Measurements from ENCODE around the gene ZNF43. TPM values are rescaled to one million over a fixed set of nuclear protein-coding genes. Genes with fewer than 3 reads are reported as not detected.
A peak's percentile ranks its signal among the peaks of the same experiment; 100 is the strongest.
"Not testable (repeated sequence)": the region's sequence is repeated elsewhere in the genome, so short reads cannot be mapped to it uniquely, and the experiment has no call there.

Gene ZNF43
- total RNA-seq = 10 to 100 TPM; 35.5 to 39.8 TPM

DNA sequence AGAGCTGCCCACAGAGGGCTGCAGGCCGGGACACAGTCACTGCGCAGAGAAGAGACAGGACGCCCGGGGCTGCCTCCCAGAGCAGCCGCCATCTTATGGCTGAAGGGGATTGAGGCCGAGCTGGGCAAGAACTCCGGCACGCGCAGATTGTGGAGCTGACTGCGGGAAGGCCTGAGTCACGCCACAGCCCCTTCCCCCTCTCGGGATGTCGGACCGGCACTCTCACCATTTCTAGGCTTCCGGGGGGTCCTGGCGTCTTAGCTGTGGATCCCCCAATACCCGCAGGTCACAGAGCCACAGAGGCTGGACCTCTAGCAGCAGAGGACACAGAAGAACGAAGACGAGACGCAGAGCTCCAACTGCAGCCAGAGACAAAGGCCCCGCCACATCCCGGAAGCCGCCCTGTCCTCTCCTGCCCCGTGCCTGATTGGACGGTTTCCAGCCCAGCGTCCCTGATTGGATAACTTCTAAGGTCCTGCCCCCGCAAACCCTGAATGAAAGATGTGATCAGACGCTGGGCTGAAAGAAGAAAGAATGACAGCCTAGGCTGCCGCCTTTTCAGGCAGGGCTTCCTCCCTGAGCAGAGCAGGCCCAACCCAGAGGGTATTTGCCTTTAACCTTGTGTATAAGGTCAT lies at the start of gene ZNF43:
ZNF43 (minus strand) TSS at position 373 of the 635 bp plus-strand sequence; CDS start at position 229, 144 bp downstream.
- Mint-ChIP-seq H3K27me3 (ENCODE audit: low read depth) (no peaks in the 10 kb centered on the region), H3K9me3 (peaks cover 1 to 3% of the 10 kb centered on the region in 2 donors), H3K4me1 (ENCODE audit: low read depth) (peaks cover 46% of the 10 kb centered on the region), H3K36me3 (ENCODE audit: insufficient read depth in 2 of 2) (peaks cover 27 to 58% of the 10 kb centered on the region in 2 donors), H3K4me3 (peak within 1 kb of the TSS; percentile 99 to 100), H3K27ac (peak within 1 kb of the TSS; percentile 91)
- ATAC-seq (replicated peaks in 1 of 2) (peak; percentile 97 to 98), DNase-seq (peak; percentile 92 to 93)

DNA sequence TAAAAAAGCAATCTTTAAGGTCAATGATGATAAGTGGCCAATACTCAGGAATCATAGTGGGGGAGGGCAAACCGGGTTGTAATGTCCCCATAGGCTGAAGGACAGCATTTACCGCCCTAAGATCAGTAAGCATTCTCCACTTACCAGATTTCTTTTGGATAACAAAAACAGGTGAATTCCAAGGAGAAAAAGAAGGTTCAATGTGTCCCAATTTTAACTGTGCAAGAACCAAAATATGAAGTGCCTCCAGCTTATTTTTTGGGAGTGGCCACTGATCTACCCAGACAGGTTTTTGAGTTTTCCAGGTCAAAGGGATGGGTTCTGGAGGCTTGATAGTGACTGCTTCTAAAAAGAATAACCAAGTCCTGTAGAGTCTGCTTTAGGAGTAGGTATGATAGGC lies 49.5 kb upstream of the ZNF43 start:
- ATAC-seq (replicated peaks in 1 of 2); H3K4me1 Mint-ChIP-seq (ENCODE audit: low read depth); DNase-seq; H3K9me3 Mint-ChIP-seq; H3K27ac Mint-ChIP-seq; H3K4me3 Mint-ChIP-seq; H3K36me3 Mint-ChIP-seq (ENCODE audit: insufficient read depth in 2 of 2): not testable (repeated sequence)
- H3K27me3 Mint-ChIP-seq (ENCODE audit: low read depth) = peaks cover 17% of the 10 kb centered on the region

GRCh38 chr19:21884786-21885185 lies 48.8 kb upstream of the ZNF43 start:
- peaks cover 17% of the 10 kb centered on the region for H3K27me3 Mint-ChIP-seq (ENCODE audit: low read depth)
- not testable (repeated sequence) for H3K9me3 Mint-ChIP-seq, H3K27ac Mint-ChIP-seq

DNA sequence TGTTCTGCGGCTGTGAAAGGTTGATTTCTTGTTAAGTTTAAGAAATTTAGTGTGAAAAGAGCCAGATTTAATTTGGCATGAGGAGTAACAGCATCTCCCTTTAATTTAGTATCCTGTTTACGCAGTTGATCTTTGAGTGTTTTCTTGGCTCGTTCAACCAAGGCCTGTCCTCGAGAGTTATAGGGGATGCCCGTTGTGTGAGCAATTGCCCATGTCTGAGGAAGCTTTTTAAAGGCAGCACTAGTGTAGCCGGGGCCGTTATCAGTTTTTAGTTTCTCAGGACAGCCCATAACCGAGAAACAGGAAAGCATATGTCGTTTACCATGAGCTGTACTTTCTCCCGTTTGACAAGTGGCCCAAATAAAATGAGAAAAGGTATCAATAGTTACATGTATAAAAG lies 47.5 kb upstream of the ZNF43 start:
- ATAC-seq (replicated peaks in 1 of 2) (no peak), DNase-seq (no peak)
- no peaks in the 10 kb centered on the region for H3K36me3 Mint-ChIP-seq (ENCODE audit: insufficient read depth in 2 of 2)
- H3K27ac Mint-ChIP-seq = no peak overlapping the region
- no peaks in the 10 kb centered on the region for H3K4me1 Mint-ChIP-seq (ENCODE audit: low read depth)
- peaks cover 17% of the 10 kb centered on the region for H3K27me3 Mint-ChIP-seq (ENCODE audit: low read depth)
- peaks cover 0 to 2% of the 10 kb centered on the region in 2 donors for H3K9me3 Mint-ChIP-seq
- H3K4me3 Mint-ChIP-seq = no peak overlapping the region

More at GRCh38 chr19:21884786-21885185, 48.8 kb upstream of the ZNF43 start:
- H3K4me3 Mint-ChIP-seq; H3K4me1 Mint-ChIP-seq (ENCODE audit: low read depth); DNase-seq; H3K36me3 Mint-ChIP-seq (ENCODE audit: insufficient read depth in 2 of 2); ATAC-seq (replicated peaks in 1 of 2): not testable (repeated sequence)

DNA sequence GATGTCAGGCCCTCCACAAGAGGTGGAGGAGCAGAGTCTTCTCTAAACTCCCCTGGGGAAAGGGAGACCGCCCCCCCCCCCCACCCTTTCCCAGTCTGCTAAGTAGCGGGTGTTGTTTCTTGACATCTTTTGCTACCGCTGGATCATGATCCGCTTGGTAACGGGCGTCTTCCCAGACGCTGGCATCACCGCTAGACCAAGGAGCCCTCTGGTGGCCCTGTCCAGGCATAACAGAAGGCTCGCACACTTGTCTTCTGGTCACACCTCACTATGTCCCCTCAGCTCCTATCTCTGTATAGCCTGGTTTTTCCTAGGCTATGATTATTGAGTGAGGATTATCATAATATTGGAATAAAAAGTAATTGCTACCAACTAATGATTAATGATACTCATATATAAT lies 44.8 kb upstream of the ZNF43 start:
- H3K27me3 Mint-ChIP-seq (ENCODE audit: low read depth); H3K9me3 Mint-ChIP-seq; H3K27ac Mint-ChIP-seq; H3K36me3 Mint-ChIP-seq (ENCODE audit: insufficient read depth in 2 of 2); H3K4me3 Mint-ChIP-seq; ATAC-seq (replicated peaks in 1 of 2); H3K4me1 Mint-ChIP-seq (ENCODE audit: low read depth): not testable (repeated sequence)
- peak in 1 of 2 donors; percentile 7 for DNase-seq

GRCh38 chr19:21878646-21879045 lies 42.7 kb upstream of the ZNF43 start:
- Mint-ChIP-seq H3K27me3 (ENCODE audit: low read depth) (no peaks in the 10 kb centered on the region), H3K27ac (no peak overlapping the region), H3K36me3 (ENCODE audit: insufficient read depth in 2 of 2) (no peaks in the 10 kb centered on the region), H3K4me1 (ENCODE audit: low read depth) (no peaks in the 10 kb centered on the region), H3K4me3 (no peak overlapping the region), H3K9me3 (peaks cover 0 to 2% of the 10 kb centered on the region in 2 donors)
- ATAC-seq (replicated peaks in 1 of 2) = no peak
- DNase-seq = no peak

DNA sequence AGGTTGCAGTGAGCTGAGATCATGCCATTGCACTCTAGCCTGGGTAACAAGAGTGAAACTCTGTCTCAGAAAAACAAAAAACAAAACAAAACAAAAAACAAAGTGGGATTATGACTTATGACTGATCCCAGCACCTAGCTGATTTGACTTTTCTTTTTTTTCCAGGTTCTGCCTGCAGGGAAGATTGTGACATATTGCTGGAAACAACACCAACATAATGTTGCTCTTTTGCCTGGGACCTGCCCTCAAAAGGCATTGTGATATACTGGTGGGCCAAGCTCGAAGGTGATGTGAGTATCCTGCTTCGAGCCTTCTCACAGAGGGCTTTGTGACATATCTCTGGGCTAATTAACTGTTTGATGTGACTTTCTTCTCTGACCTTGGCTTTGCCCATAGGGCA lies 42.0 kb upstream of the ZNF43 start:
- DNase-seq (no peak), ATAC-seq (replicated peaks in 1 of 2) (no peak)
- Mint-ChIP-seq H3K27ac (no peak overlapping the region), H3K4me1 (ENCODE audit: low read depth) (no peaks in the 10 kb centered on the region), H3K4me3 (no peak overlapping the region), H3K9me3 (peaks cover 0 to 2% of the 10 kb centered on the region in 2 donors), H3K27me3 (ENCODE audit: low read depth) (no peaks in the 10 kb centered on the region), H3K36me3 (ENCODE audit: insufficient read depth in 2 of 2) (no peaks in the 10 kb centered on the region)

DNA sequence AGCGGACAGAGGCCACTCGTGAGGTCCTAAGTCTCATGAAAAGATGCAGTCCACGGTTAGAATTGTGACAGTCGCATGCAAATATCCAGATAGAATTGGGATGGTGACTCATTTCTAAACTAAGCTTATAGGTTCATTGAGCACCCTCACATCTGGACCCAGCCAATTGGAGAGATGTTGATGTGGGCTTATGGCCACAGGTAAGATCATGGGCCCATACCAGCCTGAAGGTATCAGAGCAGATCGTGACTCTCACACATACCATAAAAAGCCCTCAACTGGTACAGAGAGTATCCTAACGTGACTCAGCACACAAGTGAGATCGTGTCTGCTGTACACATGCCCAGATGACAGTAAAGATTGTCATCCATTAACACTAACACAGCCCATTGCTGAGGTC lies 40.6 kb upstream of the ZNF43 start:
- H3K36me3 Mint-ChIP-seq (ENCODE audit: insufficient read depth in 2 of 2); H3K9me3 Mint-ChIP-seq; ATAC-seq (replicated peaks in 1 of 2); H3K4me1 Mint-ChIP-seq (ENCODE audit: low read depth); H3K27ac Mint-ChIP-seq; DNase-seq; H3K4me3 Mint-ChIP-seq; H3K27me3 Mint-ChIP-seq (ENCODE audit: low read depth): not testable (repeated sequence)

GRCh38 chr19:21856773-21857514 lies 21.0 kb upstream of the ZNF43 start:
- H3K27me3 Mint-ChIP-seq (ENCODE audit: low read depth) = no peaks in the 10 kb centered on the region
- ATAC-seq (replicated peaks in 1 of 2) = no peak
- H3K9me3 Mint-ChIP-seq = peaks cover 0 to 3% of the 10 kb centered on the region in 2 donors
- peaks cover 4 to 7% of the 10 kb centered on the region in 2 donors for H3K36me3 Mint-ChIP-seq (ENCODE audit: insufficient read depth in 2 of 2)
- DNase-seq = no peak
- peaks cover 13% of the 10 kb centered on the region for H3K4me1 Mint-ChIP-seq (ENCODE audit: low read depth)
- no peak overlapping the region for H3K4me3 Mint-ChIP-seq
- H3K27ac Mint-ChIP-seq = no peak overlapping the region

DNA sequence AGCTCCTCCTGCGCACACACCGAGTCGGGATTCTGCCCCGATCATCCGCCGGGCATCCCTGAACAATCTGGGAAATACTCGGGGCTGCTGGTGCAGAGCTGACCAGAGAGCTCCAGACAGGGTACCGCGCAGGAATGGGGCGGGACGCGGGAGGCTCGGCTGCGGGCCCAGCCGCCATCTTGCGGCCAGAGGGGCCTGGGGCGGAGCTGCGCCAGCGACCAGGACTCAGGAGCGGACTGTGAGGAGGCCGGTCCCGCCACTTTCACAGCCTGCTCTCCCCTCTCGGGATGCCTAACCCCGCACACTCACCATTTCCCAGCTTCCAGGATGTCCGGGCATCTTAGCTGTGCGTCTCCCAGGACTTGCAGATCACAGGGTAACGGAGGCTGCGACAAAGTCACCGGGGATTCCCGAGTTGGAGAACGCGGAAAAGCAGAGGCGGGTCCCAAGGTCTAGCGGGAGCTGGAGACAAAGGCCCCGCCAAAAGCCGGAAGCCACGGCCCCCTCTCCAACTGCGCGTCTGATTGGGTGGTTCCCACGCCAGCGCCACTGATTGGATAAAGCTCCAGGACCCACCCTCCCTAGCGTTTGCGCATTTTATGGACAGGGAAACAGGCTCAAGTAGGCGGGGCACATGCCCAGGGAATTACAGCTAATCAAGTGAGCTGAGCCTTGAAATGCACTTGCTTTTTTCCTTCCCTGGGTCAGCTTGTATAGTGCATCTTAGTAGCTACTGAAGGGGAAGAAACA lies 15.8 kb upstream of the ZNF43 start:
- H3K4me3 Mint-ChIP-seq = peak overlapping the region; percentile 84 to 93
- no peaks in the 10 kb centered on the region for H3K27me3 Mint-ChIP-seq (ENCODE audit: low read depth)
- peaks cover 28% of the 10 kb centered on the region for H3K4me1 Mint-ChIP-seq (ENCODE audit: low read depth)
- ATAC-seq (replicated peaks in 1 of 2) = peak; percentile 97 to 98
- H3K36me3 Mint-ChIP-seq (ENCODE audit: insufficient read depth in 2 of 2) = peaks cover 16 to 28% of the 10 kb centered on the region in 2 donors
- peak; percentile 90 for DNase-seq
- H3K27ac Mint-ChIP-seq = peak overlapping the region; percentile 87
- no peaks in the 10 kb centered on the region for H3K9me3 Mint-ChIP-seq

GRCh38 chr19:21850656-21851255 lies 14.8 kb upstream of the ZNF43 start:
- H3K4me3 Mint-ChIP-seq = peak overlapping the region; percentile 84 to 93
- H3K36me3 Mint-ChIP-seq (ENCODE audit: insufficient read depth in 2 of 2) = peaks cover 18 to 30% of the 10 kb centered on the region in 2 donors
- peaks cover 36% of the 10 kb centered on the region for H3K4me1 Mint-ChIP-seq (ENCODE audit: low read depth)
- no peaks in the 10 kb centered on the region for H3K27me3 Mint-ChIP-seq (ENCODE audit: low read depth)
- peak overlapping the region; percentile 85 for H3K27ac Mint-ChIP-seq
- ATAC-seq (replicated peaks in 1 of 2) (no peak), DNase-seq (peak in 1 of 2 donors; percentile 11)
- no peaks in the 10 kb centered on the region for H3K9me3 Mint-ChIP-seq

DNA sequence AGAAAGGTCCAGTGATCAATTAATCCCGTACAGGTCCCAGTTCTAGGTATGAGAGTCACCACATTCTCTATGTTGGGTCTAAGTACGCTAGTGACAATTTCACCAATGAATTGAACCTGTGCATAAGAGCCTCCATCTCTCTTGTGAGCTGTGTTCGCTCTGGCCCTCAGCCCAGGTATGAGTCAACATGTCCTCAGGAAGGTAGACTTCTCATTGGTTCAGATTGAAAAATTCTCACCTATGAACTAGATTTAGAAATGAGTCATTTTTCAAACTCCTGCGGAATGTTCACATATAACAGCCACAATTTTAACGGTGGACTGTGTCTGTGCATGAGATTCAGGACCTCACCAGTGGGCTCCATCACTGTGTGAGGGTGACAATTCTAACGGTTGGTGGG lies 12.7 kb upstream of the ZNF43 start:
- H3K36me3 Mint-ChIP-seq (ENCODE audit: insufficient read depth in 2 of 2) = peaks cover 21 to 41% of the 10 kb centered on the region in 2 donors
- ATAC-seq (replicated peaks in 1 of 2) = no peak
- H3K9me3 Mint-ChIP-seq = no peaks in the 10 kb centered on the region
- H3K4me1 Mint-ChIP-seq (ENCODE audit: low read depth) = peaks cover 38% of the 10 kb centered on the region
- H3K4me3 Mint-ChIP-seq = peak overlapping the region in 1 of 2 donors; percentile 20
- H3K27me3 Mint-ChIP-seq (ENCODE audit: low read depth) = no peaks in the 10 kb centered on the region
- DNase-seq = no peak
- H3K27ac Mint-ChIP-seq = no peak overlapping the region

- Mint-ChIP-seq H3K27me3 (ENCODE audit: low read depth) (no peaks in the 10 kb centered on the region), H3K36me3 (ENCODE audit: insufficient read depth in 2 of 2) (peaks cover 30 to 49% of the 10 kb centered on the region in 2 donors), H3K4me1 (ENCODE audit: low read depth) (peaks cover 27% of the 10 kb centered on the region), H3K9me3 (peaks cover 0 to 3% of the 10 kb centered on the region in 2 donors), H3K4me3 (no peak overlapping the region), H3K27ac (no peak overlapping the region)
- ATAC-seq (replicated peaks in 1 of 2) (peak; percentile 24 to 39), DNase-seq (no peak)
These were observed 7.1 kb upstream of the ZNF43 start for GRCh38 chr19:21843081-21843480.
